ENCODE data around the gene ZRANB2.

Gene ZRANB2

DNA sequence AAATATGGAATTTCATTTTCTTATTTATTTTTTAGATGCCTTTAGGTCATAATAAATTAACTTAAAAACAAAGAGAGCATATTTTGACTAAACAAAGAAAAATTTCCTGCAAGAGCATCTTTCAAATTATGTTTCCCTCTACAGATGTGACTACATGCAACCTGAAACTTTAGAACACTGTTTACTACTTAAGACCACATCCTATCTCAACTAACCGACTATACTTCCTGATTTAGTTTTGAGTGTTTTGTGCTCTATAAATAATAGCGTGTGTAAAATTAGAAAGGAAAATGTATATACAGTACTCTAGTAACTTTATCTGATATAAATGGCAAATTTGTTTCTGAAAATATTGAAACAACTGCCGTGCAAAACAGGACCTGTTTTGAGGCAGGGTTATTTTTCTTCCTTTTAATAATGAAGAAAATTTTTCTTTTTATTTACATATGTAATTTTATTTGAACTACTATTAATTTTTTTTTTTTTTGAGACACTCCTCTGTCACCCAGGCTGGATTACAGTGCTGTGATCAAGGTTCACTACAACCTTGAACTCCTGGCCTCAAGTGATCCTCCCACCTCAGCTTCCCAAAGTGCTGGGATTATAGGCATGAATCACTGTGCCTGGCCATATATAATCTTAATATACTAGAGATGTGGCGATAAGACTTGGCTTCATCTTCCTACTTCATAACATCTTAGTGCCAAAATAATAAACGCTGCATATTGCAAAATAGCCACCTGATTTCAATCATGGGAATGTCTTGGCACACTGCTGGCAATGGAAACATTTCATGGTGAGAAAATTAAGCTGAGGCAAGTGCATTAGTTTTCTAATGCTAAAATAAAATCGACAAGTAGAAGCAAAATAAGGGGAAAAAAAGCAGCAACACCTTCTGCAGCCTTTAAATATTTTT is 12.3 kb downstream of the ZRANB2 start:
- no peak for DNase-seq (ENCODE audit: low read depth)

DNA sequence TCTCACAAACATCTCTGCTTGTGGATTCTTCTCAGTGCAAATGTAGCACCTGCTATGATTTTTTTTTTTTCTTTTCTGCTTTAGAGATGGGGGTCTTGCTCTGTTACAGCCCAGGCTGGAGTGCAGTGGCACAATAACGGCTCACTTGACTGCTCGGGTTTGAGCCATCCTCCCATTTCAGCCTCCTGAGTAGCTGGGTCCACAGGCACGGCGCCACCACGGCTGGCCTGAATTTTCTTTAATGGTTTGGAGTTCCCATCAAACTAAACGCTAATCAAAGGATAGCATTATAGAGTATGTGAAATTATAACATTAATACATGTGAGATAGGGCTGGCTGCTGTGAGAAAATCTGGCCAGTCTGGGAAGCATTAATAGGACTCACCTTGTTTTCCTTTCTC is 26.0 kb downstream of the ZRANB2 start:
- DNase-seq (ENCODE audit: low read depth): no peak

DNA sequence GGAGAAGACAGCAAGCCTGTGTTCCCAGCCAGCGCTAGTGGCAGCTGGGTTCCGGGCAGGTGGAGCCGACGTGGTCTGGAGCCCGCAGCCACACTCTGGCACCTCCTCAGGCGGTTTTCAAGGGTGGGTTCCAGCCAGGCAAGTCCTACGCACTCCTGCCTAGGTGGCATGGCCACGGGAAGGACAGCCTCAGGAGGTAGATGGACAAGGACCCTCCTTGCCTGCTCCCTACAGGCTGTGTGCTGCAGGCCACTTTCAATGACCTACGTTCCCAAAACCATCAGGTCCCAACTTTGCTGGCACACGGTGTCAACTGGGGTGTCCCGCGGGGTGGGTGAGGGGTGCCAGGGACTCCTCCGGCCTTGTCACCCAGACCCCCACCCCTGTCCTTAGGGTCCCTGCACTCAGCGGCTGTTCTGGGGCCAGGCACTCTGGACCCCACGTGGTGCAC is 26.5 kb downstream of the ZRANB2 start:
- no peak for DNase-seq (ENCODE audit: low read depth)

DNA sequence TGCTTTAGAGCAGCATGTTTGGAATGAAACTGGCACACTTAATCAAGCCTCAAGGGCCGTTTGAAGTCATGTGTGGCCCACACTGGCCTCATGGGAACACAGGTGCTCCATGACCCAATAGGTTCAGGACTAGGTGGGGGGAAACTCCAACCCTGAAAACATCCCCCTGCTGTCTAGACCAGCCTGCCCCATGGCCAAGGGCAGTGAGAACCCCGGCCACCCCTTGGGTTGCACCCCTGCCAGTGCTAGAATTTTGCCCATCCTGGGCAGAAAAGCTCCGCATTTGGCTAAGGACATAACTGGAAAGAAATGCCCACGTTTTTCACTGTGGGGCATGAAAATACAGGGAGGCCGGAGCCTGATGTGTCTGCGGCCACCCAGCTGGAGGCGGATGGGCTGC is 27.1 kb downstream of the ZRANB2 start:
- no peak for DNase-seq (ENCODE audit: low read depth)

DNA sequence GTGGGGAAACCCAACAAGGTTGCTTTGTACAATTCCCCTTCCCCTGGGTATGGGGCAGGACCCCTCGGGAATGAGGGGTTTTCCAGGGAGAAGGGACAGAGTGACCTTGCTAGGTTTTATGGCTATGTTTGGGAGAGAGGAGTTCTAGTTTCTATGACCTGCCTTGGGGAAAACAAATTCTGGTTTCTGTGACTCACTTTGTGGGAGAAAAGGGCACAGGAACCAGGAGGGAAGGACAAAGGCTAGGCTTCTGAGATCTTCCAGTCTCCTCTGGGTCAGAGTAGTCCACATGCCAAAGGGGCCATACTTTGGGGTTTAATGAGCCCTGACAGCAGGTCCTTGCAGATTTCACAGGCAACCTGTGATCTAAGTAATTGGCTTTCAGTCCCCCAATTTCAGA is 27.7 kb downstream of the ZRANB2 start:
- DNase-seq (ENCODE audit: low read depth): no peak

DNA sequence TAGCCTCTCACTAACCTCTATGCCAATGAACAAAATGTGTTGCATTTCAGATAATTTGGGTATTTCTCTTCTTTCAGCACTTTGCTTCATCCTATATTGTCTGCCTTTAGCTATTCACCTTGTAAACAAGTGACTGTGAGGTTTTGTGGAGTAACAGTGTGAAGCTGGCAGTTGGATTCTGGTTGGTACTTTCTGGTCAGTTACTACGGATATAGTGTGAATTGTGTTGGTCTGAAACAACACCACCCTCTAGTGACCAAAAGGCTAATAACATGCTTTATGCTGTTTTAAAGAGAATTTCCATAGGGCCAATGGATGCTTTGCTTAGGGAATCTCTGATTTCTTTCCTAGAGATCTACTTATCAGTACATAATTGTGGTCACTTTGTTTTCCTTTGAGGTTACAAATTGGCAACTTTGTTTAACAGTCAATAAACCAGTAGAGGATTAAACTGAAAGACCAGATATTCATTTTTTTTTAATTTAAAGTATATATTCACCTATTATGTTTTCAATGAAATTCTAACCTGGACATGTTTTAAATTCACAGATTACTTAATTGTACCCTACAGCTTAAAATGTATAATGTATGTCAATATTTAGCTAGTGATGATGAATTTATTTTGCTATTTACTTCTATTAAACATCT is 30.8 kb downstream of the ZRANB2 start:
- DNase-seq (ENCODE audit: low read depth): peak; percentile 34

DNA sequence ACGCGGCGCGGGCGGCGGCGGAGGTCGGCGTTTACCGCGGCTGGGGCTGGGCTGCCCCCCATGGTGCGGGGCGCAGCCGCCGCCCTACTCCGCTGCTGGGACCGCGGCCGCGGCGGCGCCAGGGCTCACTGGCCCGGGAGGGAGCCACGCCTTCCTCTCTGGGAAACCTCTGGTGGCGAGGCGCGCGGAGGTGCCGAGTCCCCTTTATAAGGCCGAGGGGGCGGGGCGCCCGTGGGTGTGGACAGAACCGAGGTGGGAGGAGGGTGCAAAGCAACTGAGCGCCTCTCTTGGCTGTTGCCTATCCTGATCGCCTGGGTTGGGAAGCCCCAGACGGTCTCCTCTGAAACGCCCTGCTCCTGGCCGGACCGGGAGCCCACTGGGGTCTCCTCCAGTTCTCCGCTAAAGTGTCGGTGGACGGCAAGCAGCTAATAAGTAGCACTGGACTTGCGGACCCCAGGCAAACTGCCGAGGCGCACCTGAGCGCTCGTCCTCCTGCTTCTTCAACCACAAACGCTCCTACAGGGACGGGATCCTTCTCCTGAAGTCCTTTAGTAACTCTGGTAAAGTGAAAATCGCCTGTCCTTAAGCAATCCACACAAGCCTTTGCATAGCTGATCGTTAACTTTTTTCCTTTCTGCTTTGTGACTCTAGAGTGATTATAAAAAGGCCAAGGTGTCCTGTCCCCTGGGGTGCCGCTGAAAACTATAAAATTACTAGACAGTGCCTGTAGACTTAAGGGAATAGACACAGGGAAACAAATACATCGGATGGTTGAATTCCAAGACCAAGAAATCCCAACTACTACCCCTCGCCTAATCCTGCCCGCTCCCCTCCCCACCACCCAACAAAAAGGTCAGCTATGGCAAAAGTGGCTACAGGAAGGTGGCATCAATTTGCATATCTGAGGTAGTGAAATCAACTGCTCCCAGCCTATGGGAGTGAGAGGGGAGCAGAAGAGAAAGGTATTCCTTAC is 32.9 kb downstream of the ZRANB2 start, which contains the start of gene PTGER3:
Gene PTGER3 (minus strand): TSS at position 182 of the 973 bp plus-strand sequence. CDS start 239 bp downstream, outside the sequence.
- no peak for DNase-seq (ENCODE audit: low read depth)

DNA sequence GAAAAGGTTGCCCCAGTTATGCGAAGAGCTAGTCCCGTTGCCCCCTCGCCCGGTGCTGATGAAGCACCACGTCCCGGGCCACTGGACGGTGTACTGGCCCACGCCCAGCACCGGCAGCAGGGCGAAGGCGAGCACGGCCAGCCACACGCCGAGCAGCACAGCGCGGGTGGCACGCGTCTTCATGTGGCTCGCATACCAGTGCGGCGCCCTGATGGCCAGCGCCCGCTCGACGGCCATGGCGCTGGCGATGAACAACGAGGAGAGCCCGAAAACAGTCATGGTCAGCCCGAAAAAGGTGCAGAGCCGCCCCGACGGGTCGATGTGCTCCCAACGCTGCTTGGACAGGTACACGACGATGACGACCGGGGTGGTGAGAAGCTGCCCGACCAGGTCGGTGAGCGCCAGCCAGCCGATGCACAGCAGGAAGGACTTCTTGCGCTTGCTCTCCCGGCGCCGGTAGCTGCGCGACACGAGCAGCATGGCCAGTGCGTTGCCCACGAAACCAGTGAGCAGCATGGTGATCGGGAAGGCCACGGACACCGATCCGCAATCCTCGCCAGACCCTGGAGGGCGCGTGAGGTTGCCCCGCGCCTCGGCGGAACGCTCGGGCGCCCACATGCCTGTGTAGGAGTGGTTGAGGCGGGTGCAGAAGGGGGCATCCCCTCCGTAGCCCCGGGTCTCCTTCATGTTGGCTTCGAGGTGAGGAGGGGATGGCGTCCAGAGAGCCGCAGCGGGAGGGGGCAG is 33.8 kb downstream of the ZRANB2 start:
- DNase-seq (ENCODE audit: low read depth): no peak

DNA sequence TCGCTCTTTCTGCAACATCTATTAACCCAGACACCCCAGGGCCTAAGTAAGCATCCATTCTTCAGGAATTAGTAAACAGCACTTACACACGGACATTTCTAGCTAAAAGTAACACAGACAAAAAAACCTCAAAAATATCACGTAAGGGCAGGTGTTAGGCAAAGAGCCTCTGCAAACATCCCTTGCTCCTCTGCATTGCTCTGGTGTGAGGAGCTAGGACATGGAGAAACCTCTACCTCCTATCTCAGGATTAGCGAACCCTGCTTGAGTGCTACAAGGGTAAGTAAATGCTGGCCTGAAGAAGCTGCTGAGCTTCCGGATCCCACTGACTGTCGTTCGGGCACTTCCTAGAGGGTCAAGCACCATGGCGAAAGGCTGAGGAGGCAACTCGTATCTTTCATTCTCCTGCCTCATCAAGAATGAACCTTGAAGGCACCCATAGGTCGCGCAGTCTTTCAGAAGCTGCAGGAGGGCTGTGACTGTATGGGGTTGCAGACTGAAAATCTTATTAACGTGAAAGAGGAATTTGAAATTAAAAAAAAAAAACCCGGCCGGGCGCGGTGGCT is 35.3 kb downstream of the ZRANB2 start:
- DNase-seq (ENCODE audit: low read depth): no peak

DNA sequence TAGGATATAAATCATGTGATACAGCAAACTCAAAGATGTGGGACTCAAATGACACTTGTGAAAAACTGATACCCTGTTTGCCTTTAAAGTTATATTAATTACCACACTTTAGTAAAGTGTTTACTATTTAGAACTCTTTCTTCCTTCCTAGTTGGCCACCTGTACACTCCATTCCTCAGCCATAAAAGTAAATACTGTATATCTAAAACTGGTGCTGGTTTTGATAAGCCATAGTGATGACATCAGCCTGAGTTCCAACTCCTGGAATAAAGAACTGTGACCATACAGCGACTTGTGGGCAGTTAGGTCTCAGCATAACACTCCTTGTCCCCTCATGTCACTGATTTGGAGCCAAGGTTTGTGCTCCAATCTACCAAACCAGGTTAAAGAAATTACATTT is 36.0 kb downstream of the ZRANB2 start:
- no peak for DNase-seq (ENCODE audit: low read depth)

DNA sequence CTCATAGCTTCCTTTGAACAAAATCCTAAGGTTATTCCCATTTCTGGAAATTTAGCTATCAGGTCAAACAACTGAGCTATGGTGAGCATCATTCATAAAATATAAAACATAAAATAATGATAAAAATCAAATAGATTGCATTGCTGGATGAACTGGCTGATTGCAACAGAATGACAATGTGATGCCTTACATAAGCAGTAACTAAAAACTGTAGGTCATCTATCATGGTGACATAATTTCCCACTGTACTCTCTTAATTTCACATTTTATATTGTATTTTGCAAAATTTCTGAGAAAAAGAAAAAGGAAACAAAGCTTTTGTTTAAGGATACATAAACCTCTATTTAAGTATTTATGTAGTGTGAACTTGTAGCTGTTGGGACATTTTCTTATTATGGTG is 37.8 kb downstream of the ZRANB2 start:
- no peak for DNase-seq (ENCODE audit: low read depth)

DNA sequence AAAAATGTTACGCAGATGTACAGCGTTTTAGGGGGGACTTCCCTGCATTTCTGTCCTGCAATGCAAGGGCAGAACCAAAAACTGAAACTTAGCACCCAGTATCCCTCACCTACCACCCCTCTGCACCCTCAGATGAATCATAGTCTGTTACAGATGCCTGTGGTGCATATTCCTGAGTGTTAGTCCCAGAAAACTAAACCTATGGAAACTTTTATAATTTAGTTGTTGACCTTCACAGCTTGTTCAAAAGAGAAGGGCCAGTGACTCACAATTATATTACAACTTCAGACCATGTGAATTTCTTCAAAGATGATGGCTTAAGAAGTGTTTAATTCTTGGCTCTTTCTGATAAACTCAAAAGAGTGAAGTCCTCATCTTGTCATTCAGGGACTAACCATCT is 39.0 kb downstream of the ZRANB2 start:
- no peak for DNase-seq (ENCODE audit: low read depth)

DNA sequence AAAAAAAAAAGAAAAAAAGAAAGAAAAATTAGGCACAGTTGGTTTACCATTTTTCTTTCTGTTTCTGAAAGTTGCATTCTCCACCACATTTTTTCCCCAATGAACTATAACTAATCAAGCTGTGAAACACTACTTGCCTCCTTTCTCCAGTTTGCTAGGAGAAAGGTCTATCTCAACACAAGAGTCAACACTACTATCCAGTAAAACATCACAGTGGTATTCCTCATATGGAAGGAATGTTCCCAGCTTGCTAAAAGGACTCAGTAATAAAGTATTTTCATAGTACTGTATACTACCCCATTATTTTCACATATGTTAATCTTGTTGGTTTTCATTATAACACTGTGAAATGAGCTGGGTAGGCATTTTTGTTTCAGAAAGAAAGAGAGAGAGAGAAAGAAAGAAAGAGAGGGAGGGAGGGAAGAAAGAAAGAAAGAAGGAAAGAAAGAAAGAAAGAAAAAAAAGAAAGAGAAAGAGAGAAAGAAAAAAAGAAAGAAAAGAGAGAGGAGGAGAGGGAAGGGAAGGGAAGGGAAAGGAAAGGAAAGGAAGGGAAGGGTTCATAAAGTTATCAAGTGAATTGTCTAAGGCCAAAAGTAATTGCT is 41.1 kb downstream of the ZRANB2 start:
- no peak for DNase-seq (ENCODE audit: low read depth)

DNA sequence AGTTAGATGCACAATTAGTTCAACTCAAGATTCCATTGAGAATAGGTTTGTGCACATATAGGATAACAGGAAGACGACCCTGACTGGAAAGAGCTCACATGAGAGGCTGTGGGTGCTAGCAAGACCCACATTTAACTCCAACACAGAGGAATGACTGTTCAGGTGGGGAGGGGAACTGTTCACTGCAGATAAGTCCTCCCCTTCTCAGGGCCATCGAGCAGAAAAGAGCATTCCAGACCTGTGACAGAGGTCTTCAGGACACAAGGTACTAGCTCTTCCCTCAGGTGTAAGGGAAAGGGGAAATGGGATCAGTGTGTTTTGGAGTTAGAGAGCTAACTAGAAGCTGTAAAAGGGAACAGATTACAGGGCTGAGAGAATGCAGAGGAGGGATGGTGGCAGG is 41.9 kb downstream of the ZRANB2 start:
- DNase-seq (ENCODE audit: low read depth): no peak

DNA sequence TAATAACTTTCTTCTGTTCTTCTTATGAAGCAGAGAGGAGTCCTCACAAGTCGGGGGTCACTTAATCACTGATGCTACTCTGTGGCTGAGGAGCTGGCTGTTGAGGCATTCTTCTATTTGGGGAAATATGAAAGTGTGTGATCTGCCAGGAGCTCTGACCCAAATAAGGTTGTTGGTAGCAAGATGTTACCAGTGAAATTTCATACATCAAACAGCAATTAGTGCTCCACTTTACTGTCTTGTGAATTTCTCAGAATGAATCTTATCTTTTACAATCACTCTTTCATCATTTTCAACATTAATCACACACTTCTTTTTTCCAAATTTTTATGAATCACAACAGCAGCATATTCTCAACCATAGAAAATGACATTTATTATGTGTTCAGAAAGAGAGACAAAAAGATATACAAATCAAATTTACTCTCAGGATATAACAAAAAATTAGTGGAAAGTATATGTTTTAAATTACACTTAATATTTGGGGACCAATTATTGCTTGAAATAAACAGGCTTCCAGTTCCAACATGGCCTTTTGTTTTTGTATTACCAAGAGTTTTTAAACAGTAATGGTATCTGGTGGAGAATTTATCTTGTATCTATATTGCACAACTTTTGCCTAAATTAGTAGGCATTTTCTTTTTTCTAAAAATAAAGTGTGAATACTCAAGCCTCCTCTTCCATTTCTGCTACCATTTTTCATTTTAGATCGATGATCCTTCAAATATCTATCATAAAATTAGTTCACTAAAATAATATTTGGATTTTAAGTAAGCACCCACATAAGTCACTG is 42.8 kb downstream of the ZRANB2 start:
- no peak for DNase-seq (ENCODE audit: low read depth)

DNA sequence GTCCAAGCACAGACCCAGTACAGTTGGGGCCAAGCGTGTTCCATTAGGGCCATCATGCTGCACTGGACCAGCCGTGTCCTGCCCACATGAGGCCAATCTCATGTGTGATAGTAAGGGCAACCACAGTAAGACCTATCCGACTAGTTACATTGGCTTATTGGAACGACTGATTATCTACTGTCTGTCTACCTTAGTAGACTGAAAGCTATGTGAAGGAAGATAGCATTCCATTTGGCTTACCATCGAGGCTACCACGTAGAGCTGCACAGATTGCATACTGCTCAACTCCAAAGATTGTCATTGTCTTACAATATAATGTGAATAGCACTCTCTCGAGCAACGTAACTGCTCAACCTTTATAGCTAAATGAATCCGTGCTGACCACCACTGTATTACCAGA is 43.8 kb downstream of the ZRANB2 start:
- no peak for DNase-seq (ENCODE audit: low read depth)

DNA sequence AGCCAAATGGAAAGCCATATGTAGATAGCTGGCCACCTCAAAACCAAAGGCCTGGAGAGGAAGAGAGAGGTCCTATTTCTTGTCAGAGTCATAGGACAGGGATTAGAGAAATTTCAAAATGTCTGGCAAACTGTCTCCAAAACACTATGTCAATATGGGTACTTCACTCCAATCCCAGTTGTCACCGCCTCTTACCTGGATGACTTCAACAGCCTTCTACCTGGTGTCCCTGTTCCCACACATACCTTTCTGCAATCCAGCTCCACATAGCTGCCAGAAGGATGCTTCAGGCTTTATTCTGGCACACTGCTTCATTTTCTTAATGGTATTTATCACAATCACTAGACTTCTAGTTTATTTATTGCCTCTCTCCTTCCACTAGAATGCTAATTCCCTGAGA is 47.7 kb downstream of the ZRANB2 start:
- DNase-seq (ENCODE audit: low read depth): no peak

DNA sequence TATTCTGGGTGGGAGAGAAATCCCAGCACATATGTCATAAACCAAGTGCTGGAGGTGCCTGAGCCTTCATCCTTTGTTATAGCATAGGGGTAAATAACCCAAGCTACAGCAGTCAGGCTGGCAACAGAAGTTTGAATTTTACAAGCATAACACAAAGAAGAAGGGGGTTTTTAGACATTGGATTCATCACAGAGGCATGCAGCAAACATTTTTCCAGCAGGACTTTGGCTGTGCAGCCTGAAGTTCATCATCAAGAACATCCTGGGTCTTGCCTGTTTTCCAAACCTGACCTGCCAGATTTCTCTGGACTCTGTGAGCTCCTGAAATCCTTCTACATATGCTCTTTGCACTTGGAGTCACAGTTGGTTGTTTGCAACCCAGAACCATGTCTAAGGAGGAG is 49.4 kb downstream of the ZRANB2 start:
- DNase-seq (ENCODE audit: low read depth): no peak

DNA sequence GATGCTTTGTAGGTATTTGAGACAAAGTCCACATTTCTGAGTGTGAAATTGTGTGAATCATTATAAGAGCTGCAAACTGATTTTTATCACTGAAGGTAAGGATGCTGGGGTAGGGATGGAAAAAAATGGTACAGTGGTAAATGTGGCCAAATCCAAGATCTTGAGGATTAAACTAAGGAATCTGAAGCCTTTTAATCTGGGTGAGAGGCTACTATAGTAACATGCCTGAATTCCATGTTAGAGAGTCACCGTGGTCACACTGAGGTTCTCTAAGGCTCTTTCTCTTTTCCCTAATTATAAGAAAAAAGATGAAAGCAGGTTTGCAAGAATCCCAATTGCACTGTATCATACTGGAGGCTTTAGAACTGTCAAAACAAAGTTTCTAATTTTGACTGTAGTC is 50.8 kb downstream of the ZRANB2 start:
- no peak for DNase-seq (ENCODE audit: low read depth)

DNA sequence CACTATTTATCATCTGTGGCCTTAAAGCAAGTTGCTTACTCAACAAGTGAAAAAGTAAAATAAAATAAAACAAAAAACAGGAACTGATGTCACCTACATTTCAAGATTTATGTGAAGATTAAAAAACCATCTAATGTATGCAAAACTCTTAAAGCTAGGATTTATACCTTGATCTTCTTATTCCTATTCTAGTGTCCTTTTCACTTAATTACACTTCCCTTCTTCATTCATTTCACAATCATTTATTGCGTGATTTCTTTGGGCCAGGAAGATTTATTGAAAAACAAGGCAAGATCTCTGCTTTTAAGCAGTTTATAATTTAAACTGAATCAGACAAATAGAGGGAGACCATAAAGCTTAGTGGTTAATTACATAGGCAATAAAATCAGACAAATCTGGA is 51.9 kb downstream of the ZRANB2 start:
- DNase-seq (ENCODE audit: low read depth): no peak
